Gastrocnemius medialis (tissue), 4 donors: ENCODE results near the gene GJB4. TPM values are rescaled to one million over a fixed set of nuclear protein-coding genes. Genes with fewer than 3 reads are reported as not detected.

Experiments used
- ATAC-seq, 2 donors: fragments of 150-250 bp; one replicate each; pipeline ENCODE4 v1.9.1; 2016
- DNase-seq, 2 donors: peaks; one replicate each; pipeline ENCODE4 v3.0.0-alpha.2; 2019
- H3K27ac ChIP-seq, 4 donors: fragments of 200-600 bp; sonication (generic); 1 replicate in 1 of 4; 2 replicates in 3 of 4; pipeline ENCODE4 v1.5.1; 2016 to 2018; ENCODE audit warnings: mild to moderate bottlenecking in 2 of 4, moderate library complexity in 1 of 4
- H3K27me3 ChIP-seq, 3 donors: fragments of 200-600 bp; sonication (generic) in 2 of 3; 1 replicate in 1 of 3; 2 replicates in 2 of 3; pipeline versions ENCODE4 v1.5.1 to v1.6.0; 2016 to 2019; ENCODE audit warnings: mild to moderate bottlenecking in 1 of 3, moderate library complexity in 1 of 3
- H3K36me3 ChIP-seq, 2 donors: fragments of 200-600 bp; sonication (generic) in 1 of 2; one replicate each; pipeline ENCODE4 v1.5.1; 2017 to 2018
- H3K4me1 ChIP-seq, 2 donors: fragments of 200-600 bp; sonication (generic) in 1 of 2; one replicate each; pipeline ENCODE4 v1.5.1; 2016 to 2017; ENCODE audit warnings: mild to moderate bottlenecking in 2 of 2
- H3K4me3 ChIP-seq, 4 donors: fragments of 200-600 bp; sonication (generic) in 3 of 4; 1 replicate in 1 of 4; 2 replicates in 3 of 4; pipeline ENCODE4 v1.5.1; 2016 to 2019; ENCODE audit warnings: mild to moderate bottlenecking in 2 of 4
- H3K9me3 ChIP-seq, 3 donors: fragments of 200-600 bp; sonication (generic) in 2 of 3; 1 replicate in 1 of 3; 2 replicates in 2 of 3; pipeline ENCODE4 v1.5.1; 2016 to 2019
- POLR2A ChIP-seq, 2 donors: fragments of 450-650 bp; IDR thresholded peaks; one replicate each; pipeline ENCODE4 v1.6.1; 2017; ENCODE audit warnings: antibody characterized with exemption in 2 of 2, mild to moderate bottlenecking in 2 of 2, moderate library complexity in 2 of 2
- in situ Hi-C, 4 donors: fragments of 200-750 bp; cut with MboI; loops; one replicate each; pipeline versions ENCODE4 v1.15.0 to v1.8.0; 2017; ENCODE audit warnings: low sequenced_read_pairs in 4 of 4
- intact Hi-C: fragments of 100-400 bp; cut with DNase I; formaldehyde crosslinking; loops from one replicate; pipeline ENCODE4 v1.15.1; 2023; ENCODE audit warnings: low total_unique reads
- total RNA-seq, 4 donors: library from RNA; depleted of rRNA; stranded (reverse); fragments of >200 nt; gene quantifications; one replicate each; pipeline versions ENCODE4 v1.1.0 to v1.2.3, GENCODE V29; 2016
- TF ChIP-seq, protein P1 (sequence below), 5 experiments: fragments of 450-650 bp in 3 of 5; fragments of 200-600 bp in 2 of 5; sonication (generic) in 2 of 5; IDR thresholded peaks in 4 of 5; conservative IDR thresholded peaks in 1 of 5; 1 replicate in 4 of 5; 2 replicates in 1 of 5; pipeline ENCODE4 v1.5.1; 2016 to 2019; ENCODE audit warnings: antibody characterized with exemption in 5 of 5, mild to moderate bottlenecking in 3 of 5, moderate library complexity in 3 of 5

The GJB4 gene
- total RNA-seq, 4 donors from 2014 or later: not detected

DNA sequence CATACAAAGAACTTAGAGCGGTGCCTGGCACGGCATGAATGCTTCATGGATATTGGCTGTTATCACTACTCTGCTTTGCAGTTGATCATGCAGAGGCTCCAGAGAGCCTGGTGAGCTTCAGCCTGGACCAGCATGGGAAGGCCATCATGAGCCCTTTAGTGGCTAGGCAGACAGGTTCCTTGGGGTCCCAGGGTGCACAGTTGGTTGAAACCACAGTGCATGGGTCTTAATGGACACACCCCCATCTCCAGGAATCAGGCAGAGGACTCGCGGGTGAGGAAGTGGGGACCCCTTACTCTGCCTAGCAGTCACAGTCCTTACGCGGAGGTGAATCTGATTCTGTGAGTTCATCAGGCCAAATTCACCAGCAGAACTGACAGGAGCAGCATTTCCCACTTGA, 3.6 kb upstream of the GJB4 start:
- Histone ChIP-seq H3K36me3 (no peaks in the 10 kb centered on the region), H3K4me1 (no peaks in the 10 kb centered on the region), H3K9me3 (no peaks in the 10 kb centered on the region), H3K27me3 (no peaks in the 10 kb centered on the region), H3K27ac (no peak overlapping the region), H3K4me3 (no peak overlapping the region)
- DNase-seq (no peak), ATAC-seq (no peak)
- TF ChIP-seq, protein P1, sequence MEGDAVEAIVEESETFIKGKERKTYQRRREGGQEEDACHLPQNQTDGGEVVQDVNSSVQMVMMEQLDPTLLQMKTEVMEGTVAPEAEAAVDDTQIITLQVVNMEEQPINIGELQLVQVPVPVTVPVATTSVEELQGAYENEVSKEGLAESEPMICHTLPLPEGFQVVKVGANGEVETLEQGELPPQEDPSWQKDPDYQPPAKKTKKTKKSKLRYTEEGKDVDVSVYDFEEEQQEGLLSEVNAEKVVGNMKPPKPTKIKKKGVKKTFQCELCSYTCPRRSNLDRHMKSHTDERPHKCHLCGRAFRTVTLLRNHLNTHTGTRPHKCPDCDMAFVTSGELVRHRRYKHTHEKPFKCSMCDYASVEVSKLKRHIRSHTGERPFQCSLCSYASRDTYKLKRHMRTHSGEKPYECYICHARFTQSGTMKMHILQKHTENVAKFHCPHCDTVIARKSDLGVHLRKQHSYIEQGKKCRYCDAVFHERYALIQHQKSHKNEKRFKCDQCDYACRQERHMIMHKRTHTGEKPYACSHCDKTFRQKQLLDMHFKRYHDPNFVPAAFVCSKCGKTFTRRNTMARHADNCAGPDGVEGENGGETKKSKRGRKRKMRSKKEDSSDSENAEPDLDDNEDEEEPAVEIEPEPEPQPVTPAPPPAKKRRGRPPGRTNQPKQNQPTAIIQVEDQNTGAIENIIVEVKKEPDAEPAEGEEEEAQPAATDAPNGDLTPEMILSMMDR (IDR thresholded peaks at IDR 0.05 in 4 of 5, conservative IDR thresholded peaks at IDR 0.05 in 1 of 5): no peak
- TF ChIP-seq POLR2A (IDR thresholded peaks at IDR 0.05): no peak
- in situ Hi-C loops (no loop called here), intact Hi-C loops (no loop called here)

DNA sequence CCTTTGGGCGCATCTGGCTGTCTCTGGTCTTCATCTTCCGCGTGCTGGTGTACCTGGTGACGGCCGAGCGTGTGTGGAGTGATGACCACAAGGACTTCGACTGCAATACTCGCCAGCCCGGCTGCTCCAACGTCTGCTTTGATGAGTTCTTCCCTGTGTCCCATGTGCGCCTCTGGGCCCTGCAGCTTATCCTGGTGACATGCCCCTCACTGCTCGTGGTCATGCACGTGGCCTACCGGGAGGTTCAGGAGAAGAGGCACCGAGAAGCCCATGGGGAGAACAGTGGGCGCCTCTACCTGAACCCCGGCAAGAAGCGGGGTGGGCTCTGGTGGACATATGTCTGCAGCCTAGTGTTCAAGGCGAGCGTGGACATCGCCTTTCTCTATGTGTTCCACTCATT, 2.2 kb upstream of the GJB4 start:
- ATAC-seq (no peak), DNase-seq (no peak)
- Histone ChIP-seq H3K36me3 (no peaks in the 10 kb centered on the region), H3K4me3 (no peak overlapping the region), H3K4me1 (no peaks in the 10 kb centered on the region), H3K27me3 (no peaks in the 10 kb centered on the region), H3K9me3 (no peaks in the 10 kb centered on the region), H3K27ac (no peak overlapping the region)
- intact Hi-C loops: no loop called here
- TF ChIP-seq POLR2A (IDR thresholded peaks at IDR 0.05): no peak
- TF ChIP-seq, protein P1 (IDR thresholded peaks at IDR 0.05 in 4 of 5, conservative IDR thresholded peaks at IDR 0.05 in 1 of 5): no peak
- in situ Hi-C loops: no loop called here

DNA sequence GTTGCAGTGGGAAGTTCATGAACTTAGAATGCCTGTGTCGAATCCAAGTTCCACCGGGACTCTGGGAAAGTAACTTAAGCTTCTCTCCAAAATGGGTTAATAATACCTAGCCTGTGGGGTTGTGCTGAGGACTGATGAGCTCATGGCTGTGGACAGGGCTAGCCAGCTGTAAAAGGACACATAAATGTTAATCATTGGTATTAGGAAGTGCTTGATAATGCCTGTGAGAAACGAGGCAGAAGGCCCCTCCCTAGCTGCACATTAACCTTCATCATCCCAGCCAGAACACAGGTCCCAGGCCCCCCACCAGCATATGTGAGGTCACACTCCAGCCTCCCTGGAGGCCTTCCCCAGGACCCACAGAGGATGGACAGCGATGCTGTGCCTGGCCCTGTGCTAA, 789 bp upstream of the GJB4 start:
- no peak for ATAC-seq
- Histone ChIP-seq H3K27me3 (no peaks in the 10 kb centered on the region), H3K9me3 (no peaks in the 10 kb centered on the region), H3K27ac (no peak overlapping the region), H3K36me3 (no peaks in the 10 kb centered on the region), H3K4me1 (no peaks in the 10 kb centered on the region), H3K4me3 (no peak overlapping the region)
- TF ChIP-seq, protein P1 (IDR thresholded peaks at IDR 0.05 in 4 of 5, conservative IDR thresholded peaks at IDR 0.05 in 1 of 5): no peak
- no peak for TF ChIP-seq POLR2A (IDR thresholded peaks at IDR 0.05)
- intact Hi-C loops (no loop called here), in situ Hi-C loops (no loop called here)
- DNase-seq: no peak

DNA sequence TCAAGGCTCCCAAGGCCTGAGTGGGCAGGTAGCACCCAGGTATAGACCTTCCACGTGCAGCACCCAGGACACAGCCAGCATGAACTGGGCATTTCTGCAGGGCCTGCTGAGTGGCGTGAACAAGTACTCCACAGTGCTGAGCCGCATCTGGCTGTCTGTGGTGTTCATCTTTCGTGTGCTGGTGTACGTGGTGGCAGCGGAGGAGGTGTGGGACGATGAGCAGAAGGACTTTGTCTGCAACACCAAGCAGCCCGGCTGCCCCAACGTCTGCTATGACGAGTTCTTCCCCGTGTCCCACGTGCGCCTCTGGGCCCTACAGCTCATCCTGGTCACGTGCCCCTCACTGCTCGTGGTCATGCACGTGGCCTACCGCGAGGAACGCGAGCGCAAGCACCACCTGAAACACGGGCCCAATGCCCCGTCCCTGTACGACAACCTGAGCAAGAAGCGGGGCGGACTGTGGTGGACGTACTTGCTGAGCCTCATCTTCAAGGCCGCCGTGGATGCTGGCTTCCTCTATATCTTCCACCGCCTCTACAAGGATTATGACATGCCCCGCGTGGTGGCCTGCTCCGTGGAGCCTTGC, 1.7 kb downstream of the GJB4 start:
- no peaks in the 10 kb centered on the region for H3K9me3 ChIP-seq
- intact Hi-C loops: no loop called here
- DNase-seq (no peak), ATAC-seq (no peak)
- H3K4me3 ChIP-seq: no peak overlapping the region
- no peak overlapping the region for H3K27ac ChIP-seq
- in situ Hi-C loops: no loop called here
- no peaks in the 10 kb centered on the region for H3K36me3 ChIP-seq
- TF ChIP-seq POLR2A (IDR thresholded peaks at IDR 0.05): no peak
- TF ChIP-seq, protein P1 (IDR thresholded peaks at IDR 0.05 in 4 of 5, conservative IDR thresholded peaks at IDR 0.05 in 1 of 5): no peak
- H3K4me1 ChIP-seq: no peaks in the 10 kb centered on the region
- no peaks in the 10 kb centered on the region for H3K27me3 ChIP-seq

DNA sequence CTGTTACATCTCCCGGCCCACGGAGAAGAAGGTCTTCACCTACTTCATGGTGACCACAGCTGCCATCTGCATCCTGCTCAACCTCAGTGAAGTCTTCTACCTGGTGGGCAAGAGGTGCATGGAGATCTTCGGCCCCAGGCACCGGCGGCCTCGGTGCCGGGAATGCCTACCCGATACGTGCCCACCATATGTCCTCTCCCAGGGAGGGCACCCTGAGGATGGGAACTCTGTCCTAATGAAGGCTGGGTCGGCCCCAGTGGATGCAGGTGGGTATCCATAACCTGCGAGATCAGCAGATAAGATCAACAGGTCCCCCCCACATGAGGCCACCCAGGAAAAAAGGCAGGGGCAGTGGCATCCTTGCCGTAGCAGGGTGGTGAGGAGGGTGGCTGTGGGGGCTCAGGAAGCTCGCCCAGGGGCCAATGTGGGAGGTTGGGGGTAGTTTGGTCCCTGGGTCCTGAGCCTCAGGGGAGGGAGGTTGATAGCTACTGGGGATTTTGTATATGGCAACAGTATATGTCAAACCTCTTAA, 2.3 kb downstream of the GJB4 start:
- Histone ChIP-seq H3K4me3 (no peak overlapping the region), H3K36me3 (no peaks in the 10 kb centered on the region), H3K27ac (no peak overlapping the region), H3K9me3 (no peaks in the 10 kb centered on the region), H3K27me3 (no peaks in the 10 kb centered on the region), H3K4me1 (no peaks in the 10 kb centered on the region)
- ATAC-seq (no peak), DNase-seq (no peak)
- intact Hi-C loops (no loop called here), in situ Hi-C loops (no loop called here)
- TF ChIP-seq, protein P1 (IDR thresholded peaks at IDR 0.05 in 4 of 5, conservative IDR thresholded peaks at IDR 0.05 in 1 of 5): no peak
- TF ChIP-seq POLR2A (IDR thresholded peaks at IDR 0.05): no peak
